H1 (cell line): ENCODE measurements around the gene POMP. TPM values are rescaled to one million over a fixed set of nuclear protein-coding genes. Genes with fewer than 3 reads are reported as not detected.

Experiments used
- BACH1 ChIP-seq: IDR thresholded peaks from 2 replicates; pipeline ENCODE4 v1.6.1; 2012; ENCODE audit warnings: low read length, improper control_type of control experiment
- CEBPB ChIP-seq: IDR thresholded peaks from 2 replicates; pipeline ENCODE4 v1.6.1; 2012; ENCODE audit warnings: low read depth, low read length
- CHD7 ChIP-seq: fragments of 300-600 bp; sonication (generic); IDR thresholded peaks from 2 replicates; pipeline ENCODE4 v1.7.1; 2012; ENCODE audit warnings: low read length, moderate library complexity, mild to moderate bottlenecking, inconsistent platforms; ENCODE audit not compliant: insufficient replicate concordance
- HDAC2 ChIP-seq, 2 experiments: fragments of 300-600 bp in 1 of 2; sonication (generic) in 1 of 2; IDR thresholded peaks; 2 replicates each; pipeline ENCODE4 v1.6.1; 2011 to 2012; ENCODE audit warnings: low read depth in 2 of 2, low read length in 2 of 2, mild to moderate bottlenecking in 2 of 2, moderate library complexity in 2 of 2, borderline replicate concordance in 1 of 2, inconsistent platforms in 1 of 2
- JUND ChIP-seq: IDR thresholded peaks from 2 replicates; pipeline ENCODE4 v1.6.1; 2011; ENCODE audit warnings: mild to moderate bottlenecking, improper control_type of control experiment, low read length
- POLR2A ChIP-seq, 2 experiments: IDR thresholded peaks; 1 replicate in 1 of 2; 2 replicates in 1 of 2; pipeline ENCODE4 v1.6.1; 2011; ENCODE audit warnings: low read depth in 2 of 2, low read length in 2 of 2, mild to moderate bottlenecking in 2 of 2; ENCODE audit errors: control extremely low read depth in 1 of 2
- RNF2 ChIP-seq: fragments of 200-900, 300-1000 bp; sonication (generic); IDR thresholded peaks from 2 replicates; pipeline ENCODE4 v1.7.1; 2016; ENCODE audit warnings: borderline replicate concordance, low read depth, mild to moderate bottlenecking, antibody characterized with exemption, low read length; ENCODE audit not compliant: poor library complexity, severe bottlenecking; ENCODE audit errors: missing control alignments
- RXRA ChIP-seq: IDR thresholded peaks from 2 replicates; pipeline ENCODE4 v1.6.1; 2011; ENCODE audit warnings: low read depth, mild to moderate bottlenecking, low read length, moderate library complexity; ENCODE audit not compliant: insufficient read depth
- SP1 ChIP-seq: IDR thresholded peaks from 2 replicates; pipeline ENCODE4 v1.6.1; 2011; ENCODE audit warnings: low read depth, low read length
- TBP ChIP-seq: IDR thresholded peaks from 2 replicates; pipeline ENCODE4 v1.6.1; 2011; ENCODE audit warnings: low read depth, low read length, improper control_type of control experiment
- polyA plus RNA-seq, 7 experiments: library from polyadenylated mRNA; depleted of rRNA in 3 of 7; stranded (reverse) in 5 of 7; unstranded in 2 of 7; fragments of >200 nt in 5 of 7; fragments of 200-250 nt in 2 of 7; gene quantifications; 1 replicate in 5 of 7; 2 replicates in 1 of 7; 4 replicates in 1 of 7; pipeline versions ENCODE4 v1.2.1 to v1.2.3, GENCODE V29; 2011 to 2013; ENCODE audit warnings: missing spikeins in 2 of 7, mixed read lengths in 2 of 7
- total RNA-seq: library from RNA; stranded (reverse); fragmentation: NEBNext Ultra II Directional; extraction: Animal tissue kit (Norgen Biotek cat#: 25700); gene quantifications from 2 replicates; pipeline ENCODE4 v1.2.1, GENCODE V29; 2021

The POMP gene
- total and polyA plus RNA-seq, 2 of the 8 experiments (the other 6 are each of a cell fraction or from before 2014, with no cell fraction given): 38.4 to 115 TPM

- TF ChIP-seq CHD7 (no peak), JUND (peak; percentile 3; the same call in 1 of the 2 replicates), POLR2A (IDR thresholded peaks at IDR 0.05; ENCODE audit: control extremely low read depth in 1 of 2, low read depth in 2 of 2, low read length in 2 of 2) (peak; percentile 72 to 91), CEBPB (no peak), RNF2 (no peak), SP1 (no peak), HDAC2 (IDR thresholded peaks at IDR 0.05; ENCODE audit: borderline replicate concordance in 1 of 2, low read depth in 2 of 2, low read length in 2 of 2) (peak; percentile 42 to 64; a peak in 1 of 4 replicates), TBP (peak; percentile 37; the same call in 1 of the 2 replicates), BACH1 (peak; percentile 59; the same call in 1 of the 2 replicates), RXRA (no peak)
These were observed at the start of gene POMP (continued) for GRCh38 chr13:28658796-28659620.
